ENCODE data around the gene PDCD1LG2. TPM values are rescaled to one million over a fixed set of nuclear protein-coding genes. Genes with fewer than 3 reads are reported as not detected.
"Not testable (repeated sequence)": the region's sequence is repeated elsewhere in the genome, so short reads cannot be mapped to it uniquely, and the experiment has no call there.

PDCD1LG2 gene
- total RNA-seq, 2 donors from 2014 or later, result 3.3 to 3.6 TPM

DNA sequence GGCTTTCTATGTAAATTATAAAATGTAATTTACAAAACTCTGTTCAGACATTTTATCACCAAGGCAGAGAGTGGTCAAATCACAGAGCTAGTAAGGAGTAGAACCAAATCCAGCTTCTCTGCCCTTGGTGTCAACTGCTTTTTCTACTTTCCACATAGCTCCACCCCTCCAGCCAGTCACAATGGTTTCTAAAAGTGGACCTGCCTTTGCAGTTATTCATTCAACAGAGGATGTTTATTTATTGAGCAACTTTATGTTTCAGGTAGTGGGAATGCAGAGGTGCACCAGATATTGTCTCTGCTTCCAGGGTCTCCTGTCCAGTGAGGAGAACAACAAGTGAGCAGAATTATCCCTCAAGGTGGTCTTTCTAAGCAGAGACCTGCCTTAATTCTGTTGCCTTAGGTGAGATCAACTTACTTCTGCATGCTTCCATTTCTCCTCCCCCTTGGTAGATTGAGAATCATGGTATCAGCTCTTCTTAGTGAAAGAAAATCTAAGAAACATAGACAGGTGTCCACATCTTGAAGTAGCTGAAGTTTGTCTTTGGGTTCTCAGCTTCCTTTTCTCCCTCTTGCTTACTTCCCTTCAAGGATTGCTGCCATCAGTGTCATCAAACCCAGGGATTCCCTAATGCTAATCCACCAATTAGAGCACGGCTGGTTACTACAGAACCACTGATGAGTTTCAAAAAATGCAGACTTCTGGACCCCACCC lies 17.2 kb upstream of the PDCD1LG2 start:
- no peak for ATAC-seq
- intact Hi-C loops (cut with DNase I), result no loop called here
- no peak for DNase-seq

DNA sequence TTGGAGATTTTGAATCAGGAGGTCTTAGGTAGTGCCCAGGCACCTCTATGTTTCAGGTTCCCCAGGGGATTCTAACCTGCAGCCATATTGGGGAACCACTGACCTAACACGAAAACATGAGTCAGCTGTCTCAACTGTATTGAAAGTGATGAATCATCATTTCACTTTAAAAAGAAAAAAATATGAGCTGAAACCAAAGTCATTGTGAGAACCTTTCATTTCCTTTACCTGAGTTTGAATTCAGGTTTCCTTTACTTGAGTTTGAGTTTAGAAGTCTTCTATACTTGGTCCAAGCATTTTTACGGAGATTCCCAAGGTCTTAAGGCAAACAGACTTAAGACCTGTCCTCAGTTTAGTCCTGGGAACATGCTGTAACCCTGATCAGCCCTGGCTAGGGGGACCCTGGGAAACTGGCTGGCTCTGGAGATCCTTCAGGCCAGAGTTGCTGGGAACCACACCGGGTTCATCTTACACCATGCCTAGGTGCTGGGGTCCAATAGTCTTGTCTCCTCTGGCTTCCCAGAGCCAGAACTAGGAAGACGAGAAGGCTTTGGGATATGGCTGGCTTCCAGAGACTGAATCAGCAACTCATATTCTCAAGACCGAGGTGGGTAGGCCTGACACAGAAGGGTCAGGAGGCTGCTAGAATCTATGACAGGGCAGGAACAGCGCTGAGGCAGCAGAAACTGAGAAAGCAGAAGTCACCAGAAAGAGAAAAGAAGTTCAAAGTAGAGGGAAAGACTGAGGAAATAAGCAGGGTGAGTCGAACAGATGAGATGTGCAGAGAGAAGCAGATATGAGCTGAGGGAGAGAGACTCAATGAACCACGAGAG lies 16.4 kb upstream of the PDCD1LG2 start:
- DNase-seq (peak; percentile 34), ATAC-seq (peak; percentile 53 to 90)
- intact Hi-C loops (cut with DNase I), result no loop called here

DNA sequence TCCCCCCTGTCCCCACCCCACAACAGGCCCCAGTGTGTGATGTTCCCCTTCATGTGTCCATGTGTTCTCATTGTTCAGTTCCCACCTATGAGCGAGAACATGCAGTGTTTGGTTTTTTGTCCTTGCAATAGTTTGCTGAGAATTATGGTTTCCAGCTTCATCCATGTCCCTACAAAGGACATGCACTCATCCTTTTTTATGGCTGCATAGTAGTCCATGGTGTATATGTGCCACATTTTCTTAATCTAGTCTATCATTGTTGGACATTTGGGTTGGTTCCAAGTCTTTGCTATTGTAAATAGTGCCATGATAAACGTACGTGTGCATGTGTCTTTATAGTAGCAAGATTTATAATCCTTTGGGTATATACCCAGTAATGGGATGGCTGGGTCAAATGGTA lies 15.6 kb upstream of the PDCD1LG2 start:
- intact Hi-C loops (cut with DNase I); DNase-seq; ATAC-seq: not testable (repeated sequence)

DNA sequence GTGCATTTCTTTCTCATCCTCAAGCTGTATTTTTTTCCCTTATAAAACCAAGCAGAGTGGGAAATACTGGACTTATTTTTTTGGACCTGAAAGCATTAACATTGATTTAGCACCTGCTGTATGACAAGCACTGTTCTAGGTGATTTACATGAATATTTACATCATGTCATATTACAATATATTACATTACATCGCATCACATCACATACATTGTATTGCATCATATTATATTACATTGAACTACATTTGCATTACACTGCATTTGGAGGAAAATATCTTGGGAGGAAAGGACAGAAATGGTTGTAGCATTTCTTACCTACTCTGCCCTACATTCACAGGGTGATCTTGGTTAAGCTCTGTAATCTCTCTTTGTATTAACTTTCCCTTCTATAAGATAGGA lies 11.2 kb upstream of the PDCD1LG2 start:
- no peak for DNase-seq
- intact Hi-C loops (cut with DNase I), result no loop called here
- ATAC-seq, result no peak

DNA sequence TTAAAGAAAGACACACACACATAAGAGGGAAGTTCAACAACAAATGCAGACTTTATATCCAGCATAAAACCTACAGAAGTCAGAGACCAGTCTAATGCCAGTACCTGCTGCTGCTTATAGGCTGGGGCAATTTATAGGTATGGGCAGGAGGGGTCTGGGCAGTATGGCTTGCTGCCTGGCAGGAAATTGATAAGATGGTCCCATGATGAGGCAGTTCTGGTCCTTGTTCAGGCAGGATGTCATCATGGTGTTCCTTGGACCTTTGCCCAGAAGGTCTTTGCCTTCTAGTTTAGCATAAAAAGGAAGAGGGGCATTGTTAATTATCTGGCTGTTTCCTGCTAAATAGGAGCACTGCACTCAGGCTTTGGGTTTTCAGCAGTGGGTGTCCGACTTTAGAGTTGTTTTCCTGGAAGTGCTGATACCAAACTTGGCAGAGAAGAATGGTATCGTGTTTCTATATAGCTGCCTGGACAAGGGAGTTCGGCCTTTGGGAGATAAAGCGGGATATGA lies 10.4 kb upstream of the PDCD1LG2 start:
- ATAC-seq, result peak; percentile 25 to 65
- DNase-seq, result peak; percentile 59
- intact Hi-C loops (cut with DNase I), result loop anchor here in 1 of 2 donors (5.0 kb wide), 2 partner anchors 48 to 87 kb away; partner anchors contain the start of gene CD274

DNA sequence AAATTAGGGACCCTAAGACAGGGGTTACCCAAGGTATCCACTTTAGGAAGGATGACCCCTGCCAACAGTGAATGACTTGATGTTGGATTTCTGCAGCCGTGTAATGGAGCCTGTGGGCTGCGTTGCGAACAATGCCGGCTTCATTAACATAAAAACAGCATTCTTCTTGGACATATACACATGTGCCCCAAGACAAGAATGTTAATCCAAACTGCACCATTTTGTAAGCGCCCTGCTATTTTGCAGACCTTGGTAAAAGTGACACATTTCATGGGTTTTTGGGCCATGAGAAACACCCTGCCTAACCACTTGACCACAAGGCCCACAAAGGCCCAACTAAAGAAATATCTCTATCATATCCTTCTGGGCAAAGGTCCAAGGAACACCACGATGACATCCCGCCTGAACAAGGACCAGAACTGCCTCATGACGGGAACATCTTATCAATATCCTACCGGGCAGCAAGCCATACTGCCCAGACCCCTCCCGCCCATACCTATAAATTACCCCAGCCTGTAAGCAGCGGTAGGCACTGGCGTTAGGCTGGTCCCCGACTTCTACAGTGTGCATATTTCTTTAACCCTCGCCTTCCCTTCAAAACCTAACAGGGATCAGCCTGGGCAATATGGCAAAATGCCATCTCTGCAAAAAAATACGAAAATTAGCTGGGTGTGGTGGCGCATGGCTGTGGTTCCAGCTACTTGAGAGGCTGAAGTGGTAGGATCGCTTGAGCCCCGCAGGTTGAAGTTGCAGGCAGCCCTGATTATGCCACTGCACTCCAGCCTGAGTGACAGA lies 9.7 kb upstream of the PDCD1LG2 start:
- intact Hi-C loops (cut with DNase I), result loop anchor here in 1 of 2 donors (5.0 kb wide), 2 partner anchors 48 to 87 kb away; partner anchors contain the start of gene CD274
- ATAC-seq (peak; percentile 78 to 82), DNase-seq (peak; percentile 84)

DNA sequence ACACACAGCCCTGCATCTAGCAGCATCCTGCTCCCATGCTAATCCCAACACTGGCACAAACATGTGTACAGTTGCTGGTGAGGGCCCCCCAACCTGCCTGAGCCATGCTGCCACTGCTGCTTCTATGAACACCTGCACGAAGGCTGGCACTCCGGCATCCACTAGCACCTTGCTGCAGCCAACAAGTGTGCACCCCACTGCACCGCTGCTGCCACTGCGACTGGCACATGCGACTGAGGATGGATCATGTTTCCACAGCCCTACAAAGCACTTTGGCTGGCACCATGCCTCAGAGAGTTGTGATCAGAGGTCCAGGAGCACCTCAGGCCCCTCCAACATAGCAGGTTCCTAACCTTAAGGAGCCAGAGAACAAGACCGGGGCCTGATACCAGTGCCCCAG lies 7.8 kb upstream of the PDCD1LG2 start:
- intact Hi-C loops (cut with DNase I), result loop anchor here in 1 of 2 donors (5.0 kb wide), 2 partner anchors 50 to 85 kb away; partner anchors contain the start of gene CD274
- DNase-seq, result no peak

DNA sequence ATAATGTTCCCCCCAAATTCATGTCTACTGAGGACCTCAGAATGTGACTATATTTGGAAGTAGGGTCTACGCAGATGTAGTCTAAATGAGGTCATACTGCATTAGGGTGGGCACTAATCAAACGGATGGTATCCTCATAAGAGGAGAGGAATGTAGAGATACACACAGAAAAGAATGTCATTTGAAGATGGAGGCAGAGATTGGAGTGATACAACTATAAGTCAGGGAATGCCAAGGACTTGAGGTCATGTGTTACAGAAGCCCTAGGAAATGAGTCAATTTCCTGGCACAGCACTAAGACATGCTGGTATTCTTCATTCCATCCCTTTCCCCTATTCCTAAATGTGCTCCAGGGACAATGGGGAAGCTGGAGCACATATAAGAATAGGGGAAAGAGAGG lies 758 bp upstream of the PDCD1LG2 start:
- DNase-seq, result no peak
- ATAC-seq, result peak in 1 of 2 donors; percentile 79
- intact Hi-C loops (cut with DNase I), result no loop called here

More for the DNA sequence above, 7.8 kb upstream of the PDCD1LG2 start:
- no peak for ATAC-seq

DNA sequence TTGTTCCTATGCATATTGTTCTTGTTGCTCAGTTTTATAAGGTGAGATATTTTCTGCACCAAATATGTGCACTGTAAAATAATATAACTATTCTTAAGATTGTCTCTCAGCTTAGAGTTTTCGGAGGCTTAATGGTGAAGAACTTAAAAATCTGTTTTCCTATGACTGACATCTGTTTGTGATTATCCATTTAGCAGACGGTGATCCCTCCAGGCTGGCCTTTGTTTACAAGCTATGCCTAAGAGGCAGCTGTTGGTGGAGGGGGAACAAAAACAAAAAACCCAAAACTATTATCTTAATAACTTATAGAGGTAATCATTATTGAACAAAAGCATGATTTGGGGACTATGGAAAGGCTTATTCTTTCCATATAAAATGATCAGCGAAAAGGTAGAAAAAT lies 658 bp downstream of the PDCD1LG2 start:
- intact Hi-C loops (cut with DNase I), result loop anchor here in 1 of 2 donors (5.0 kb wide), 1 partner anchor 66 kb away; no protein-coding TSS in a partner anchor
- ATAC-seq, result no peak
- no peak for DNase-seq

DNA sequence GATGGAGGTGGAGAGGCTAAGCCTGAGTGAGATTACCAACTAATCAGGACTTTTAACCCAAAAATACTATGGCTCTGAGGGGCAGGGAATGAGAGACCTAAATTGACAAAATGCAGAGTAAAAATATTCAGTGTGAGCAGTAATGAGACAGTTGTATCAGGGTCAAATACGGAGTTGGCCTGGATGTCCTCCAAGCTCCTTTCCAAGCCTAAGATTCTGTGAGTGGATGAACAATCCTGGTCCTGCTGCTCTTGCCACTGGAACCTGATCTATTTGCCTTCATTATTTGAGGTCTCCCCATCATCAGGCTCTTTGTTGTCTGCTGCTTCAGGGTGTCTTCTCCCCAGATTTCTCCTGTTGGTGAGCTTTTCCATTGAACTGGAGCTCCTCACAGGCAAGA lies 1.1 kb downstream of the PDCD1LG2 start:
- DNase-seq, result no peak
- intact Hi-C loops (cut with DNase I), result loop anchor here in 1 of 2 donors (5.0 kb wide), 1 partner anchor 66 kb away; no protein-coding TSS in a partner anchor
- ATAC-seq, result no peak

DNA sequence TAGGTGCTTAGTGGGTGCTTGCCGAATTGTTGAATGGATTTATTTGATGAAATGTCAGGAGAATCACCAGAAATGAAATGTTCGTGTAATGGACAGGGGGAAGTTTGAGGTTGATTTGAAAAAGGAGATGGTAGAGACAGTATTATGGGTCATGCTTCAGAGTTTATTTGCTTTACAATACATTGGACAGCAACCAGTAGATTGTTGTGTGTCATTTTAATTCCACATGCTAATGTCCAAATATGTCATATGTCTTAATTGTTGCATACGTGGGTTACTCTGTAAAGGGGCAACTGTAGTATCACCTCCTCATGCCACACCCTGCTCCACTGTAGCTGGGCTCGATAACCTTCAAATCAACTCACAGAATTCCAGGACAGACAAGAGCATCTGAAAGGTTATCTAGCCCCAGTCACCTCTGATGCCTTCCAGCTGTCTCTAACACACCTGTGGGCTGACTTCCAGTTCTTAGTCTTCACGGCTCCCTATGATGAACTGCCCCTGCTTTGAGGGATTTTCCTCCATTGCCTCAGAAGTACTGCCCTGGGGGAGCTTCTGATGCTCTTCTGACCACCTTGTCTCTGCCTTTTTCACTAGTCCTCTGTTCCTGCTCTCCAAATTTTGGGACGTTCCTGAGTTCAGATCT lies 1.7 kb downstream of the PDCD1LG2 start:
- DNase-seq, result no peak
- intact Hi-C loops (cut with DNase I), result loop anchor here in 1 of 2 donors (5.0 kb wide), 1 partner anchor 65 kb away; no protein-coding TSS in a partner anchor
- ATAC-seq, result no peak

DNA sequence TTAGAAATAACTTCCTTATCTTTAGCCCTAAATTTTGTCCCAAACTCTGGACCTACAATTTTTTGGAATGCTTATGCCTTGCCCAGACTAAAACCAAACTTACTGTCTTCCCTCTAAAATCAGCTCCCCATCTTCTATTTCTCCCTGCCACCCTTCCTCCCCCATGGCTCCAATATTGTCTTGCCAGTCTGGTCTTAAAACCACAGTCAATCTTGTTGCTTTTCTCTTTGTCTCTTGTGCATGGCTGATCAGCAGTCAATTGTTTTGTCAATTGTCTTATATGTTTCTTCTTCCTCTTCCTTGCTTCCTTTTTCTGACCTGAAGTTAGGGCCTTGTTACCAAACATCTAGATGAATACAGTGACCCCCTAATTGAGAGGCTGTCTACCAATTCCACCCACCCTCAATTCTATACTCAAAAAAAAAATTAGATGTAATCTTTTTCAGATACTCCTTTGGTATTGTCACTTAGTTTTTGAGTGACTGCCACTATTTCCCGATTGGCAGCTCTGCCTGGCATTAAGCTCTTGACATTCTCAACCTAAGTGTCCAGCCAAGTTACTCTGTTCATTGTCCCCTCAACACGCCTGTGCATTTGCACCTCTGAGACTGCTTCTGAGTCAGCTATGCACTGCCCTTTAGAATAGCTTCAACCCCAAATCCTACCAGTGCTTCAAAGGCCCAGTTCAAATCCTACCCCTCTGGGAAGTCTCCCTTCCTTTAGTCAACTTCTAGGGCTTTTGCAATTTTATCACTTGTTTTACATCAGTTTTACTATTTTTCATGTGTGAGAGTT lies 2.5 kb downstream of the PDCD1LG2 start:
- intact Hi-C loops (cut with DNase I), result loop anchor here in 1 of 2 donors (5.0 kb wide), 1 partner anchor 64 kb away; no protein-coding TSS in a partner anchor
- ATAC-seq (peak; percentile 64), DNase-seq (no peak)

DNA sequence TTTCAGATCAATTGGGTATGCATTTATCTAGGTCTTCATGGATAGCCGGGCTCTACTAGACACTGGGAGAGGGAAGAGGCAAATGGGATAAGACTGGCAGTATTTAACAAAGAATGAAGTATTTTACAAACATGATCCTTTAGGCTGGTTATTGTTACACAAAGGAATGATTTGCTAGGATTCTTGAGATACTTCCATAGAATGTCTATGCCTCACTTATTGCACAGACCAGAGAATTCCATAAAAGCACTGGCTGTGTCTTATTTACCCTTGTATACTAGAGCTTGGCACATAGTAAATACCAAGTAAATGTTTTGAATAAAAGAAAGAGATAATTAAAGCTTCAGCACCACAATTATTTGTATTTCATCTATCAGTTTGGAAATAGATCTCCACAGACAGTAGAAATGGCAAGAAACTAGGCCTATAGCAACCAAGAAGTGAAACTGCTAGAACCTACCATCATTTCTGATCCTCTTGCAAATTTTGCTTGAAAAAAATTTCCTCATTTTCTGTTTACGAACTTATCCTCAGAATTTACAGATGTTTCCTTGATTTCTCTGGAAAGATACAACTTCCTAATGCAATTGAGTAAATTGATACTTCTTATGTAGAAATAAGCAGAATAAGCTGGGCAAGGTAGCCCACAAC lies 3.8 kb downstream of the PDCD1LG2 start:
- no peak for DNase-seq
- ATAC-seq, result no peak
- intact Hi-C loops (cut with DNase I), result loop anchor here in 1 of 2 donors (5.0 kb wide), 1 partner anchor 63 kb away; no protein-coding TSS in a partner anchor

DNA sequence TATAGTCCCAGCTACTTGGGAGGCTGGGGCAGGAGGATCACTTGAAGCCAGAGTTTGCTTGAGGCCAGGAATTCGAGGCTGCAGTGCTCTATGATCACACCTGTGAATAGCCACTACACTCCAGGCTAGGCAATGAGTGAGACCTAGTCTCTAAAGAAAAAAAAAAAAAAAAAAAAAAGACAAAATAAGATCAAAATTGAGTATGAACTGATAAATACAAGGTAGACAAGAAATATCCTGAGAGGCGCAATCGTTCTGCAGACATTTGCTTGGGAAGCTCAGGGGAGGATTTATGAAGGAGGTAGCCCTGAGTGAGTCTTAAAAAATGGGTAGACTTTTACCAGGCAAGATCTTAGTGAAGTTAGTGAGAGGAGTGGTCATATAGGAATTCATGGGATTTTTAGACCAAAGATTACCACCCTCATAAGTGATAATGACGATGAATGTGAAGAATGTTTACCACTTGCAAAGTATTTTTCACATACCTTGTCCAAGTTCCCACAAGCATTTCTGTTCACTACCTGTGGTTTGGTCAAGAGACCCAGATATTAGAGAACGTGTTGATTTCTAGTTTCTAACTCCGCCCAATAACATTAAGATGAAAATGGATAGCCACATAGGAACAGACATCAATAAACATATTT lies 4.4 kb downstream of the PDCD1LG2 start:
- DNase-seq (no peak), ATAC-seq (no peak)
- intact Hi-C loops (cut with DNase I), result loop anchor here in 1 of 2 donors (5.0 kb wide), 1 partner anchor 63 kb away; no protein-coding TSS in a partner anchor

DNA sequence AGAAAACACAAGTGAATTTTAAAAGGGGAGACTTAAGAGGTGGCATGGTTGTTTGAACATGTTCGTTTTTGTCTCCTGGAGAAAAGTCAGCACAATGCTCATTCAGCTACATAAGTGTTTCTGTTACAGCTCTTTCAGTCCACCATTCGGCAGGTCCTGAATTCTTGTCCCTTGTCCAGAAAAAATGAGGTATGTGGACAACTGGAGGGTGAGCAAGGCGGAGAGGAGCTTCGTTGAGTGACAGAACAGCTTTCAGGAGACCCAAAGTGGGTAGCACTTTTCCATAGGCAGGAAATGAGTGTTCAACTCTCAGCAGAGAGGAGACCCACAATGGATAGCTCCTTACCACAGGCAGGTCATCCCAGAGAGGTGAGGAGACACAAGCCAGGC lies 4.9 kb downstream of the PDCD1LG2 start:
- intact Hi-C loops (cut with DNase I), result no loop called here
- ATAC-seq, result no peak
- DNase-seq, result no peak

DNA sequence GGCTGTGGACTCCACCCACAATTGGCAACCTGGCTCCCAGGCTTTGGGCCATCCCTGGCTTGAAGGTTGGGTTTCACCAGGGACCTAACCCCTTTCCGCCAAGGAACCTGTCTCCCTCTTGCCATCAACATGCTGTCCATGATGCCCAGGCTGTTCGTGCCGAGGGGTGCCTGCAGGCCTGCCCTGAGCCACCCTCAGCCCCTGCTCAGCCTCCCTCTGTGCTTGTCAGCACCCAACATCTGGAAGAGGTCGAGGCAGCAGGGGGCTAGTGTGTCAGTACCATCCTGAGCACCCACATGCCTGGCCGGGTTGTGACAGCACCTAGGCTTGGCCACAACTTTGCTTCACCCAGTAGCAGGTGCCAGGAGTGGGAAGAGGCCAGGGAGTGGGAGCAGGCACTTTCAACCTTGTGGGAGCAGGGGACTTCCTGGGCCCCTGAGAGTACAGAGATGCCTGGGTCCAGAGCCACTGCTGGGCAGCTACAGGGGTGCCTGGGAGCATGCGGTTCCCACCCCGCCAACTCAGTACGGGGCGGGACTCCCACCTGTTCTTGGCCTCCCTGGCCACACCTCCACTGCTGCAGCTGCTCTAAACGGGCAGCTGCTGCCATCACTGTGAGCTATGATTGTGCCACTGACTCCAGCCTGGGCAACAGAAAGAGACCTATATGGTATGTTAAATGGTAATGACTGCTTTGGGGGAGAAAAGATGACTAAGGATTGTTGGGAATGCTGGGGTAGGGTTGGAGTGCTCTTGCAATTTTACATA lies 6.3 kb downstream of the PDCD1LG2 start:
- DNase-seq (no peak), ATAC-seq (no peak)
- intact Hi-C loops (cut with DNase I), result no loop called here

Data from left cardiac atrium (tissue), 4 donors.